ENCODE results near the gene SLC6A9.

SLC6A9 gene

GRCh38 chr1:43969746-43970466 lies 61.4 kb downstream of the SLC6A9 start, which contains the start of gene DPH2:
Gene DPH2 (plus strand): TSS chr1:43970010. CDS start chr1:43970176, 166 bp downstream.
- peak; percentile 90 for DNase-seq (ENCODE audit: low read depth)

DNA sequence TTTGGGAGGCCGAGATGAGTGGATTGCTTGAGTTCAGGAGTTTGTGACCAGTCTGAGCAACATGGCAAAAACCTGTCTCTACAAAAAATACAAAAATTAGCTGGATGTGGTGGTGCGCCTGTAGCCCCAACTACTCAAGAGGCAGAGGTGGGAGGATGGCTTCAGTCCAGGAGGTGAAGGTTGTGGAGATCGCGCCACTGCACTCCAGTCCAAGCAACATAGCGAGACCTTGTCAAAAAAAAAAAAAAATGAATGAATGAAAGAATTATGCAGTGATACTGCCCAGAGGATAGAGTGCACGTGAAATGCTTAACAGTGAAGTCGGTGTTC lies 61.9 kb downstream of the SLC6A9 start:
- DNase-seq (ENCODE audit: low read depth): no peak

DNA sequence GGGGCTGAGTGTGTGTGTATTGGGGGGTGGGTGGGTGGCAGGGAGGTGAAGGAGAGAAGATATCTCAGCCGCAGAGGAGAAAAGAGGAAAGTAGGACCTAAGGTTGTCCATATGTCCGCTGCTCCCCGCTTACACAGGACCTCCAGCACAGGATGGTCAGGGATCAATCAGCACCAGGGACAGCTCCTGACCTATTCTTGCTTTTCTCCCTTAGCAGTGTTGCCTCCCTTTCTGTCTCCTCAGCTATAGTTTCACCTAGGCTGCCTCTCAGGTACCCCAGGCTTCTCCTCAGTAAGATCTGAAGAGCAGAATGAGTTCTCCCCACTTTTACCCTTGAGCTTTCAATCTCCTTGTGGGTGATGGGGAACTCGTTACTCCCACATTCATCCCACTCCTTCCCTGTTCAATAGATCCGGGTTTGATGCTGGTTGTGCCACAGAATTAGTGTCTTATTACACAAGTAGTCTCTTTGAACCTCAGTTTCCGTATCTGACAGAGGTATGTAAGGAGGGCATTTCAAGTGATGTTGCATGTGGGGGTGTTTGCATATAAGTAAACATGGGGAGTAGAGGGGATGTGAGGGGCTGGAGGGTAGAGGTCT lies 62.8 kb downstream of the SLC6A9 start:
- no peak for DNase-seq (ENCODE audit: low read depth)

DNA sequence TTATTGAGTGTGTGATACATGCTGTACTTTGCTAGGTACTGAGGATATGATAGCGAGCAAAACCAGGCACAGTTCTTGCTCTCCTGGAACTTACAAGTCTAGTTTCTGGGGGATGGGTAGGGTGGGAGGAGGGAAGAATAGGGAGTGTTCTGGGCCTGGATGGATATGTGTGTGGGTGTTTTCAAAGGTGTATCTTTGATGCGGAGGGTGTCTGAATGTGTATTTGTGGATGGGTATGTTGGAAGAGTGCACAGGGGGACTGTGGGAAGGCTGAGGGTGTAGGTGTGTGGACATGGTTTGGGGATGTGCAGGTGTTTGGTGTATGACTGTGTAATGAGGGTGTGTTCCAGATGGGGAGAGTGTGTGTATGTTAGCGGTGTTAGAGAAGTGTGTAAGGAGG lies 65.9 kb downstream of the SLC6A9 start:
- DNase-seq (ENCODE audit: low read depth): no peak

- no peak for DNase-seq (ENCODE audit: low read depth)
Observed at GRCh38 chr1:43963890-43964289, 67.4 kb downstream of the SLC6A9 start.

- no peak for DNase-seq (ENCODE audit: low read depth)
Observed at GRCh38 chr1:43963006-43963405, 68.3 kb downstream of the SLC6A9 start.

DNA sequence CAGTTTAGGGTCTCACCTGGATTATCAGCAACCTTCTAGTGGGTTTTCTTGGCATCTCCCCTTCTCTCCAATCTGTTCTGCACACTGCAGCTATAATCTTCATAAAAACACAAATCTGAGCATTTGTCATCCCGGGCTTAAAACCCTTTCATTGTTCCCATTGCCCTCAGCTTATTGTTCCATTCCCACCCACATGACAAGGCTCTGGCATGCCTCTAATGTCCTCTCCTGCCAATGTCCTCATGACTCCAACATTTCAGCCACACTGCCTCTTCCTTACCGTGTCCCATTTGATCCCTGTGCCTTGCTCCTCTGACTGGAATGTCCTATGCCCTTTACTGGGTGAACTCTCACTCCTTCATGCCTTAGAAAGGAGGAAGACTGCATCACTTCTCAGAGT lies 68.9 kb downstream of the SLC6A9 start:
- no peak for DNase-seq (ENCODE audit: low read depth)

GRCh38 chr1:43961692-43962091 lies 69.6 kb downstream of the SLC6A9 start:
- DNase-seq (ENCODE audit: low read depth): no peak

DNA sequence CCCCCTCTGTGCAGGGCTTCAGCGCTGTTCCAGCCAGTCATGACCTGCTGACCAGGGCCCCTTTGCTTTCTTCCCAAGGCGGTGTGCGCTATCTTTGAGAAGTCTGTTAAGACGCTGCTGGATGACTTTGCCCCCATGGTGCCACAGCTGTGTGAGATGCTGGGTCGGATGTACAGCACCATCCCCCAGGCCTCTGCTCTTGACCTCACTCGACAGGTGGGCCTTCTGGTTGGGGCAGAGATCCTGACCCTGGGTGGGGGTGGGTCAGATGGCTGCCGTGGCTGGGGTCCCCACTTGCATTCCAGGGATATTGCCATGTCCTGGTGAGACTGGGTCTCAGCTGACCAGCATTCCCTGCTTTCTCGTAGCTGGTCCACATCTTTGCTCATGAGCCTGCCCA lies 70.5 kb downstream of the SLC6A9 start:
- no peak for DNase-seq (ENCODE audit: low read depth)

GRCh38 chr1:43958351-43959255 lies 72.7 kb downstream of the SLC6A9 start:
- no peak for DNase-seq (ENCODE audit: low read depth)

DNA sequence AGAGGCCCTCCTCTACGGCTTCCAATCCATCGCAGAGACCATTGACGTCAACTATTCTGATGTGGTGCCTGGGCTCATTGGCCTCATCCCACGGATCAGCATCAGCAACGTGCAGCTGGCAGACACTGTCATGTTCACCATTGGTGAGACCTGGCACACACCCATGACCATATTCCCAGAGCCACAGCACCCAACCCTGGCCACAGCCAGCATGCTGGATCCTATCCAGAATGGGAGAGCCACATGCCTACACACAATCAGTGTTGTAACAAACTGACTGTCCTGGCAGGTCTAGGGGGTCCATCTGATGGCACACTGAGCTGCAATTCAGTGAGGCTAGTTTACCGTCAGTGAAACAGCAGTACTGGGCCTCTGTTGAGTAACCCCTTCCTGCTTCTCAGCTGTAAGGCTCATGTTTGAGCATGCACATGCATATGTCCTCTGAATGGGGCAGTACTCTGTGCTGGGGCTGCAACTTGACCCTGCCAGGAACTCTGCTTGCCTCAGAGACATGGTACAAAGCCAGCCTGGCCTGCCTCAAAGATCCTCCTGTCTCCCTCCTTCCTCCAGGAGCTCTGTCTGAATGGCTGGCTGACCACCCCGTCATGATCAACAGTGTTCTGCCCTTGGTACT lies 73.7 kb downstream of the SLC6A9 start:
- no peak for DNase-seq (ENCODE audit: low read depth)

DNA sequence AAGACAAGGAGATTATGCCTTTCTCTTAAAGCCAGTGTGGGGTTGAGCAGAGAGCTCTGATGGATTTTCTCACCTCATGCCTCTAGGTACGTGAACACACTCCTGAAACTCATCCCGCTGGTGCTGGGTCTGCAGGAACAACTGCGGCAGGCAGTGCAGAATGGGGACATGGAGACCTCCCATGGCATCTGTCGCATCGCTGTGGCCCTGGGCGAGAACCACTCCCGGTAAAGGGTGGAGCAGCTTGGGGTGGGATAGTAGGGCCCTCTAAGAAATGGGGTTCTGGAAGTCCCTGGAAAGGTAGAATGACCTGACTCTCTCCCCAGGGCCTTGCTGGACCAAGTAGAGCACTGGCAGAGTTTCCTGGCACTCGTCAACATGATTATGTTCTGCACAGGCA lies 75.0 kb downstream of the SLC6A9 start:
- no peak for DNase-seq (ENCODE audit: low read depth)

GRCh38 chr1:43954036-43954435 lies 77.2 kb downstream of the SLC6A9 start:
- no peak for DNase-seq (ENCODE audit: low read depth)

GRCh38 chr1:43953361-43953760 lies 77.9 kb downstream of the SLC6A9 start:
- DNase-seq (ENCODE audit: low read depth): no peak

DNA sequence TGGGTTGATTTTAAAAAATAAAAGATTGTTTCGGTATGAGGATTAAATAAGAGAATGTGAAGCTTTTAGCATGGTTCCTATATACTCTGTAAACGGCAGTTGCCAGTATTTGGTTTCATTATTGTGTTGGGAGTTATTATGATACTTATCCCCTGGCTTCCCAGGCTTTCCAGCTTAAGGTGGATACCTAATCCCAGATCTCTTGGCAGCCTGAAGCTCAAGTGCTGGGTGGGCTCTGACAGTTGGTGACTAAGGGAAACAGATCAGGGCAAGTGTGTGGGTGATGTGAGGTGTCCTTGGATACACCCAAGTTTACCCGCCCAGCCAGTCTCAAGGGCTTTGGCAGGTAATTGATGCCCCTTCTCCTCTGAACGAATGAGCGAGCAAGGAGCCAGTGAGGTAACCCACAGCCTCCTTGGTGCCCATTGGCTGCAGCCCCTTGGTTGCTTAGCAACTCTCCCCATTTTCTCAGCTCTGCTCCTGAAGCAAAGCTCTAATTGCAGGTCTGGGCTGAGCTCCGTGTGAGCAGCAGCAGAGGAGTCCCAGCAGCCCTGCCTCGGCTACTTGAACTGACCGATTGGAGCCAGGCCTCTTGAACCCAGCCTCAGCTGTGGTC lies 78.4 kb downstream of the SLC6A9 start:
- DNase-seq (ENCODE audit: low read depth): no peak

- no peak for DNase-seq (ENCODE audit: low read depth)
Observed at GRCh38 chr1:43951021-43951985, 80.0 kb downstream of the SLC6A9 start.

DNA sequence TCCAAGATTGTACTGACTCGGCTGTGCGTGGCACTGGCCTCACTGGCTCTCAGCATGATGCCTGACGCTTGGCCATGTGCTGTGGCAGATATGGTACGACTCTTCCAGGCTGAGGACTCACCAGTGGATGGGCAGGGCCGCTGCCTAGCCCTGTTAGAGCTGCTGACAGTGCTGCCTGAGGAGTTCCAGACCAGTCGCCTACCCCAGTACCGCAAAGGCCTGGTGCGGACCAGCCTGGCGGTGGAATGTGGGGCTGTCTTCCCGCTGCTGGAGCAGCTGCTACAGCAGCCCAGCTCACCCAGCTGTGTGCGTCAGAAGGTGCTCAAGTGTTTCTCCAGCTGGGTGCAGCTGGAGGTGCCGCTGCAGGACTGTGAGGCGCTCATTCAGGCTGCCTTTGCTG lies 81.6 kb downstream of the SLC6A9 start:
- DNase-seq (ENCODE audit: low read depth): no peak

GRCh38 chr1:43947874-43948437 lies 83.3 kb downstream of the SLC6A9 start:
- no peak for DNase-seq (ENCODE audit: low read depth)

DNA sequence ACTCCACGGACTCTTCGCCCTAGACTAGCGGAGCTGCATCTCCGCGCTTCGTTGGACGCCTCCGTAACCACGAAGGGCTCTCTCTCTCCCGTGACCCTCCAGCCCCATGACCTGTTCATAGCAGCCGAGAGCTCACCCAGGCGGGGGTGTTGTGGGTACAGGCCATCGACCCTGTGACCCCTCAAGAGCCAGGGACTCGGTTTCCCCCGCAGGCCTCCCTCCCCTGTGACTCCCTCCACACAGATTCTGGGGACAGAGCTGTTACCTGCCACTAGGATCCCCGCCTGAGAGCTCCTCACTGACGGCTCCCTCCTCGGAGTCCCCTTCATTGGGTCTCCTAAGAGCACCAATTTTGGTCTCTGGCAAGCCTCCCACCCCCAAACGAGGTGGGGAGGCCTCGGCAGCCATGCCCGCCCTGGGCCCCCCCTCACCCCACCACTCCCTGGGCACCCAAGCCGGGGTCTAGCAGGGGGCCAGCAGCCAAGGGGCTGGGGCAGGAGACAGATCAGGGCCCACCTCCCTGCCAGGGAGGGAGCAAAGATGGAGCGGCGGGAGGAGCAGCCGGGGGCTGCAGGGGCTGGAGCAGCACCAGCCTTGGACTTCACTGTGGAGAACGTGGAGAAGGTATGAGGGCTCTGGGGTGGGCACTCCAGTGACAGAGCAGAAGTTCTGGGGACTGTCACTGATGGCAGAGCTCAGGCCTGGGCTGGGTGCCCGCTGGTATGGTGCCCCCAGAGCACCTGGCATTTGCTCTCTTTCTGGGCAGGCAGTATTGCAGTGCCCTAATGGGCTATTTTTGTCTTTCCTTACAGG lies 84.0 kb downstream of the SLC6A9 start:
- DNase-seq (ENCODE audit: low read depth): no peak
